H1 (cell line): Measurements from ENCODE around the gene ASXL2. TPM values are rescaled to one million over a fixed set of nuclear protein-coding genes. Genes with fewer than 3 reads are reported as not detected.

Source experiments
- CTCF ChIA-PET: fragments of 300-600 bp; sonication (Branson Sonifier 250); formaldehyde crosslinking; loops from one replicate; lab custom pipeline; 2021; ENCODE audit not compliant: partially characterized antibody; lab: Charles Lee
- POLR2A ChIA-PET: fragments of 300-600 bp; sonication (Branson Sonifier 250); formaldehyde crosslinking; loops from one replicate; lab custom pipeline; 2021; ENCODE audit warnings: inconsistent platforms; ENCODE audit not compliant: partially characterized antibody; lab: Charles Lee
- DNase-seq, 2 experiments: peaks; one replicate each; pipeline versions ENCODE4 v3.0.0 to v3.0.0-alpha.2; 2010 to 2022; ENCODE audit warnings: low spot score in 2 of 2, low read depth in 1 of 2, mixed read lengths in 1 of 2
- FAIRE-seq: peaks from 2 replicates; lab custom pipeline; 2011; peaks lifted over from hg19 to GRCh38; lab: Jason Lieb, UNC
- H2AFZ ChIP-seq: 2 replicates; pipeline ENCODE4 v1.8.1; 2012; ENCODE audit warnings: low read length, inconsistent platforms
- H2AK5ac ChIP-seq: 2 replicates; pipeline ENCODE4 v1.6.1; 2013; ENCODE audit warnings: low read depth, low read length
- H2BK120ac ChIP-seq: replicated peaks from 2 replicates; pipeline ENCODE3; 2013; ENCODE audit warnings: low read depth, low read length, inconsistent platforms
- H2BK12ac ChIP-seq: 2 replicates; pipeline ENCODE4 v1.6.1; 2013; ENCODE audit warnings: low read depth, low read length
- H2BK15ac ChIP-seq: 2 replicates; pipeline ENCODE4 v1.6.1; 2013; ENCODE audit warnings: low read length
- H2BK20ac ChIP-seq: 2 replicates; pipeline ENCODE4 v1.6.1; 2013; ENCODE audit warnings: low read length
- H2BK5ac ChIP-seq: 2 replicates; pipeline ENCODE4 v1.6.1; 2013; ENCODE audit warnings: low read depth, low read length
- H3K14ac ChIP-seq: 2 replicates; pipeline ENCODE4 v1.6.1; 2013; ENCODE audit warnings: inconsistent platforms; ENCODE audit not compliant: insufficient read length
- H3K18ac ChIP-seq: 2 replicates; pipeline ENCODE4 v1.6.1; 2013; ENCODE audit warnings: low read length; ENCODE audit errors: extremely low read depth
- H3K23ac ChIP-seq: 2 replicates; pipeline ENCODE4 v1.6.1; 2013; ENCODE audit warnings: inconsistent platforms; ENCODE audit not compliant: insufficient read length
- H3K23me2 ChIP-seq: 2 replicates; pipeline ENCODE4 v1.6.1; 2013; ENCODE audit warnings: low read depth, low read length
- H3K27ac ChIP-seq: 2 replicates; pipeline ENCODE4 v1.6.1; 2011; ENCODE audit warnings: low read depth, low read length, inconsistent platforms
- H3K27me3 ChIP-seq, 4 experiments: replicated peaks in 1 of 4; 1 replicate in 1 of 4; 2 replicates in 3 of 4; pipeline versions ENCODE4 v1.6.1 to v1.8.1; 2011 to 2013; ENCODE audit warnings: low read length in 3 of 4, mild to moderate bottlenecking in 3 of 4, inconsistent platforms in 2 of 4, mixed read lengths in 2 of 4, moderate library complexity in 1 of 4; ENCODE audit not compliant: control insufficient read depth in 3 of 4, insufficient read depth in 3 of 4; ENCODE audit errors: extremely low read depth in 1 of 4
- H3K36me3 ChIP-seq, 4 experiments: 2 replicates each; pipeline versions ENCODE4 v1.6.1 to v1.8.1; 2011 to 2013; ENCODE audit warnings: mild to moderate bottlenecking in 4 of 4, low read length in 3 of 4, moderate library complexity in 2 of 4, control low read depth in 1 of 4, inconsistent platforms in 1 of 4; ENCODE audit not compliant: insufficient read depth in 4 of 4, control insufficient read depth in 2 of 4
- H3K4ac ChIP-seq: replicated peaks from 2 replicates; pipeline ENCODE3; 2013; ENCODE audit warnings: low read length, low read depth, mixed read lengths, inconsistent platforms; ENCODE audit not compliant: insufficient read length
- H3K4me1 ChIP-seq, 4 experiments: replicated peaks in 1 of 4; 1 replicate in 1 of 4; 2 replicates in 3 of 4; pipeline versions ENCODE4 v1.6.1 to v1.8.1; 2011 to 2013; ENCODE audit warnings: low read length in 3 of 4, inconsistent platforms in 2 of 4, mixed read lengths in 1 of 4; ENCODE audit not compliant: insufficient read depth in 4 of 4, control insufficient read depth in 3 of 4
- H3K4me2 ChIP-seq, 2 experiments: 2 replicates each; pipeline versions ENCODE4 v1.6.1 to v1.8.1; 2011 to 2013; ENCODE audit warnings: low read depth in 2 of 2, low read length in 2 of 2, control low read depth in 1 of 2, inconsistent platforms in 1 of 2, mild to moderate bottlenecking in 1 of 2; ENCODE audit not compliant: insufficient read depth in 1 of 2
- H3K4me3 ChIP-seq, 4 experiments: fragments of 200-600, 300-600 bp in 1 of 4; sonication (generic), shearing (Covaris generic), sonication (Bioruptor Twin) in 1 of 4; 2 replicates each; pipeline versions ENCODE4 v1.5.1 to v1.8.1; 2011 to 2016; ENCODE audit warnings: low read length in 4 of 4, low read depth in 3 of 4, control low read depth in 2 of 4, inconsistent platforms in 2 of 4, mild to moderate bottlenecking in 2 of 4, mixed read lengths in 1 of 4, moderate library complexity in 1 of 4; ENCODE audit not compliant: insufficient read depth in 2 of 4; ENCODE audit errors: extremely low read depth in 1 of 4
- H3K56ac ChIP-seq: replicated peaks from 2 replicates; pipeline ENCODE3; 2013; ENCODE audit warnings: low read depth, mild to moderate bottlenecking, mixed read lengths, low read length, inconsistent platforms; ENCODE audit not compliant: insufficient read length
- H3K79me1 ChIP-seq: 2 replicates; pipeline ENCODE4 v1.6.1; 2013; ENCODE audit warnings: low read depth, low read length, control low read depth
- H3K79me2 ChIP-seq, 2 experiments: 2 replicates each; pipeline versions ENCODE4 v1.6.1 to v1.8.1; 2012 to 2013; ENCODE audit warnings: low read length in 2 of 2, mild to moderate bottlenecking in 2 of 2, inconsistent platforms in 1 of 2; ENCODE audit not compliant: insufficient read depth in 2 of 2, control insufficient read depth in 1 of 2
- H3K9ac ChIP-seq, 4 experiments: replicated peaks in 1 of 4; 1 replicate in 1 of 4; 2 replicates in 3 of 4; pipeline versions ENCODE4 v1.6.1 to v1.8.1; 2011 to 2013; ENCODE audit warnings: low read depth in 3 of 4, low read length in 3 of 4, control low read depth in 2 of 4, mild to moderate bottlenecking in 2 of 4, moderate library complexity in 2 of 4, inconsistent platforms in 1 of 4; ENCODE audit errors: extremely low read depth in 1 of 4
- H3K9me3 ChIP-seq, 2 experiments: 2 replicates each; pipeline versions ENCODE4 v1.6.1 to v1.8.1; 2012 to 2013; ENCODE audit warnings: mild to moderate bottlenecking in 2 of 2, moderate library complexity in 2 of 2, control low read depth in 1 of 2, inconsistent platforms in 1 of 2, low read depth in 1 of 2, low read length in 1 of 2, mixed read lengths in 1 of 2; ENCODE audit not compliant: insufficient read depth in 2 of 2
- H4K20me1 ChIP-seq, 2 experiments: replicated peaks in 1 of 2; 2 replicates each; pipeline versions ENCODE3 to v1.8.1; 2011 to 2013; ENCODE audit warnings: inconsistent platforms in 2 of 2, low read length in 2 of 2, mild to moderate bottlenecking in 1 of 2; ENCODE audit not compliant: insufficient read depth in 2 of 2, control insufficient read depth in 1 of 2
- H4K5ac ChIP-seq: 2 replicates; pipeline ENCODE4 v1.6.1; 2013; ENCODE audit warnings: low read length, low read depth, mixed read lengths, inconsistent platforms; ENCODE audit not compliant: insufficient read length
- H4K8ac ChIP-seq: 2 replicates; pipeline ENCODE4 v1.8.0; 2013; ENCODE audit warnings: mild to moderate bottlenecking, moderate library complexity, low read length, inconsistent platforms; ENCODE audit not compliant: insufficient read depth; ENCODE audit errors: extremely low read depth
- H4K91ac ChIP-seq: replicated peaks from 2 replicates; pipeline ENCODE3; 2013; ENCODE audit warnings: low read length, mixed read lengths, inconsistent platforms; ENCODE audit not compliant: insufficient read length
- EGR1 ChIP-seq: IDR thresholded peaks from 2 replicates; pipeline ENCODE4 v1.6.1; 2011; ENCODE audit warnings: low read depth, low read length, borderline replicate concordance
- EP300 ChIP-seq, 2 experiments: IDR thresholded peaks; 1 replicate in 1 of 2; 2 replicates in 1 of 2; pipeline ENCODE4 v1.6.1; 2011 to 2012; ENCODE audit warnings: low read depth in 2 of 2, low read length in 2 of 2, mild to moderate bottlenecking in 2 of 2, borderline replicate concordance in 1 of 2, inconsistent platforms in 1 of 2, moderate library complexity in 1 of 2
- GABPA ChIP-seq: IDR thresholded peaks from 2 replicates; pipeline ENCODE4 v1.6.1; 2011; ENCODE audit warnings: mild to moderate bottlenecking, low read length, moderate library complexity, borderline replicate concordance; ENCODE audit not compliant: insufficient read depth
- WGBS, 2 experiments: shearing (Covaris generic) in 1 of 2; methylation state at CpG; one replicate each; pipeline versions ENCODE4 v1.1.6 to v1.1.7; 2013 to 2015; ENCODE audit warnings: low lambda C conversion rate in 2 of 2, mixed read lengths in 2 of 2, inconsistent platforms in 1 of 2, low coverage in 1 of 2, missing lambda C conversion rate in 1 of 2; ENCODE audit not compliant: insufficient replicate concordance in 2 of 2, insufficient coverage in 1 of 2, insufficient read length in 1 of 2; ENCODE audit errors: extremely low coverage in 1 of 2, missing lambda C conversion rate in 1 of 2; 5-methylcytosine and 5-hydroxymethylcytosine counted together
- polyA plus RNA-seq, 7 experiments: library from polyadenylated mRNA; depleted of rRNA in 3 of 7; stranded (reverse) in 5 of 7; unstranded in 2 of 7; fragments of >200 nt in 5 of 7; fragments of 200-250 nt in 2 of 7; gene quantifications; 1 replicate in 5 of 7; 2 replicates in 1 of 7; 4 replicates in 1 of 7; pipeline versions ENCODE4 v1.2.1 to v1.2.3, GENCODE V29; 2011 to 2013; ENCODE audit warnings: missing spikeins in 2 of 7, mixed read lengths in 2 of 7
- total RNA-seq: library from RNA; stranded (reverse); fragmentation: NEBNext Ultra II Directional; extraction: Animal tissue kit (Norgen Biotek cat#: 25700); gene quantifications from 2 replicates; pipeline ENCODE4 v1.2.1, GENCODE V29; 2021

Gene ASXL2
- total and polyA plus RNA-seq, 2 of the 8 experiments (the other 6 are each of a cell fraction or from before 2014, with no cell fraction given) = 7.2 to 41.3 TPM

DNA sequence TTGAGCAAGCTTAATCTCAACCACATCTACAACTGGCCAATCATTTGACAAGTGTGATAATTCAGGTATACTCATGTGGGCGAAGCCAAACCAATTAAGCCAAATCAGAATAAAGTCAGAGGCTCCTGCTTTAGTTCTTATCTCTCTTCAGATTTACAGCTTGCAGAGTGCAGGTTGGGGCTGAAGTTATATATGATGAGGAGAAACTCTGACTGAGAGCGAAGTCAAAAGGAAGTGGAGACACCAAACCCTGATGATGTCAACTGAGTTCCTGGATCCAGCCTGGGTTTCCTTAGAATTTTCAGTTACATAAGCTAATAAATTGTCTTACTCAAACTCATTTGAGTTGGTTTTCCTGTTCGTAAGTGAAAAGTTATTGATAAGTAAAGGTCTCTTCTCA is 73.9 kb downstream of the ASXL2 start:
- Histone ChIP-seq H3K4me1 (0 out of 7 replicates have a peak, but pooled peaks cover 0 to 2% (median 0%) of the 10 kb centered on the region in 4 experiments), H2AFZ (no peak overlapping the region), H3K56ac (no peak overlapping the region), H3K4me2 (no peak overlapping the region), H3K4ac (no peak overlapping the region), H3K4me3 (no peak overlapping the region), H2BK12ac (no peak overlapping the region), H2BK120ac (no peak overlapping the region), H2AK5ac (no peak overlapping the region), H3K36me3 (peaks cover 2 to 28% (median 16%) of the 10 kb centered on the region in 4 experiments; a peak in 6 of 8 replicates), H4K5ac (no peak overlapping the region), H2BK5ac (no peak overlapping the region), H3K27ac (no peak overlapping the region), H3K79me2 (no peaks in the 10 kb centered on the region), H3K79me1 (peaks cover 3% of the 10 kb centered on the region; the same call in 1 of the 2 replicates), H3K23ac (no peak overlapping the region), H4K20me1 (no peaks in the 10 kb centered on the region), H2BK15ac (no peak overlapping the region), H3K23me2 (no peaks in the 10 kb centered on the region), H3K9ac (no peak overlapping the region), H3K18ac (no peak overlapping the region), H3K27me3 (no peaks in the 10 kb centered on the region), H4K8ac (no peak overlapping the region), H3K14ac (no peak overlapping the region), H3K9me3 (no peaks in the 10 kb centered on the region), H4K91ac (no peak overlapping the region), H2BK20ac (no peak overlapping the region)
- ChIA-PET POLR2A (no interaction called here), CTCF (interaction anchor here (0.6 to 1.5 kb wide), 3 partner anchors 9 to 253 kb away, joined by 3 read pairs; no protein-coding TSS in a partner anchor)
- DNase-seq (no peak), FAIRE-seq (no peak)
- WGBS, 2 experiments = 90% methylated on average over 3 of the region's 3 CpGs; no CpG with 5 or more reads in 1 of the 2 experiments
- TF ChIP-seq GABPA (no peak), EGR1 (no peak), EP300 (IDR thresholded peaks at IDR 0.05; ENCODE audit: borderline replicate concordance in 1 of 2, low read depth in 2 of 2, low read length in 2 of 2) (no peak)
